Stimulated activated CD4-positive, alpha-beta T cell treated with anti-CD3 and anti-CD28 coated beads, Interleukin-1b, Interleukin-23, amount 100 ng/mL, for 48 hours (primary cell): ENCODE data around the gene RNASEH2A.
A peak's percentile ranks its signal among the peaks of the same experiment; 100 is the strongest.
"Not testable (repeated sequence)": the region's sequence is repeated elsewhere in the genome, so short reads cannot be mapped to it uniquely, and the experiment has no call there.

ENCODE experiments used
- DNase-seq: peaks from one replicate; pipeline ENCODE4 v3.0.0-alpha.2; 2020

RNASEH2A gene

DNA sequence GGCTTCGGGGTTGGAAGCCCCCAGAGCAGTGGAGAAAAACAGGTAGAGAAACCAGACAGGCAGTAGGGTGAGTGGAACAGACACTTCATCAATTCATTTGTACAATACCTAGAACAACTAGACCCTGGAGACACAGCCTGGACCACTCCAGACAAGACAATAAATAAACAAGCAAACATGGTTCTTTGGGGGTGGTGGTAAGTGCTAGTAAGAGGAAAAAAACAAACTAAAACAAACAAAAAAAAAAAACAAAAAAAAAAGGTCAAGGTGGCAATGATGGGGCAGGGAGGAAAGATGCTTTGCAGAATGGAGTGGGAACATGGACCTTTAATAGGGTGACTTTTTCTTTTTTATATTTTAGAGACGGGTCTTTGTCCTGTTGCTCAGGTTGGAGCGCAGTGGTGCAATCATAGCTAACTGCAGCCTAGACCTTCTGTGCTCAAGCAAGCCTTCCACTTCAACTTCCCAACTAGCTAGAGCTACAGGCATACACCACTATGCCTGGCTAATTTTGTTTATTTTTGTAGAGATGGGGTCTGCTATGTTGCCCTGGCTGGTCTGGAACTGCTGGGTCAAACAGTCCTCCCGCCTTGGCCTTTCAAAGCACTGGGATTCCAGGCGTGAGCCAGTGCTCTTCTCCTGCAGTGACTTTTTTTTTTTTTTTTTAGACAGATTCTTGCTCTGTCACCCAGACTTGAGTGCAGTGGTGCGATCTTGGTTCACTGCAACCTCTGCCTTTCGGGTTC is 12.0 kb upstream of the RNASEH2A start:
- DNase-seq: no peak

DNA sequence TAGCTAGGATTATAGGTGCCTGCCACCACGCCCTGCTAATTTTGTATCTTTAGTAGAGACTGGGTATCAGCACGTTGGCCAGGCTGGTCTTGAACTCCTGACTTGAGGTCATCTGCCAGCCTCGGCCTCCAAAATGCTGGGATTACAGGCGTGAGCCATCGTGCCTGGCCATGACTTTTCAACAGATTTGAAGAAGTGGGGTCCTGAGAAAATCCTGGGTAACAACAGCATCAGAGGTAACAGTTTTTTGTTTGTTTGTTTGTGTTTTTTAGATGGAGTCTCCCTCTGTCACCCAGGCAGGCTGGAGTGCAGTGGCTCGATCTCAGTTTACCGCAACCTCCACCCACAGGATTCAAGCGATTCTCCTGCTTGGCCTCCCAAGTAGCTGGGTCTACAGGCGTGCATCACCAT is 11.4 kb upstream of the RNASEH2A start:
- no peak for DNase-seq

DNA sequence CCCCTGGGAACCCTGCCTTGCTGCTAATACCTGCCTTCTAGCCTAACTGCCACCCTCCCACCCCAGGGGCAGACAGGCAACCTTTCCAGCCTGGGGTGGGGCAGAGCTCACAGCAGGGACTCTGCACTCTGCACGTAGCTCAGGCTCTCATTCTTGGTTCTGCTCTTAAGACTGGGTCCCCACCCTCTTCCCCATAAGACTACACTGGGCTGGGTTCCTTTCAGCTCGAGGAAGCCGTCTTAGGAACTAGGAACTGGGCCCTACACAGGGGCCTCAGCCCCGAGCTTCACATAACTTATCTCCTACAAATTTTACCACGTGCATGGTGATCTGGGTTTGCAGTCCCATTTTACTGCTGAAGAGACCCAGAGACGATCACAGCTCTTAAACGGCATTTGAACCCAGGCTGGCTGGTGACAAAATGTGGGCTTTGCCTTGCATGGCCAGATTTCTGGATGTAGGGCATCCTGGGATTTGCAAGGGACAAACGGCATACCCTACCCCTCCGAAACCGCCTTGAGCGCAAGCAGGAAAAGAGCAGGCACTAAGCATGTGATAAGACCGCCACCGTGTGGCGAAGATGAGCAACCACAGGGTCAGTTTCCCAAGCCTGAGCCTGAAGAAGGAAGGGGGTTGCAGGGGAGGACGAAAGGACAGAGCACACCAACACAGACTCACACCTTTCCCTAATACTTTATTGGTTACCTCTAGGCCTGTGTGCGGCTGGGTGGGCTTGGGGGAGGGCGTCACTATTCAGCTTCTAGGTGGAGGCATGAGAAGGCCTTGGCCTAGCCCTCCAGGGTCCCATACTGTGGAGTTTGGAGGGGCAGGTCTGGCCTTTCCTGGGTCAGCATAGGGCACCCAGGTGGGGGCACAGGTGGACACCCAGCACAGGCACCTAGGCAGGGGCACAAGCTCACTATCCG is 10.0 kb upstream of the RNASEH2A start:
- DNase-seq: peak; percentile 74

DNA sequence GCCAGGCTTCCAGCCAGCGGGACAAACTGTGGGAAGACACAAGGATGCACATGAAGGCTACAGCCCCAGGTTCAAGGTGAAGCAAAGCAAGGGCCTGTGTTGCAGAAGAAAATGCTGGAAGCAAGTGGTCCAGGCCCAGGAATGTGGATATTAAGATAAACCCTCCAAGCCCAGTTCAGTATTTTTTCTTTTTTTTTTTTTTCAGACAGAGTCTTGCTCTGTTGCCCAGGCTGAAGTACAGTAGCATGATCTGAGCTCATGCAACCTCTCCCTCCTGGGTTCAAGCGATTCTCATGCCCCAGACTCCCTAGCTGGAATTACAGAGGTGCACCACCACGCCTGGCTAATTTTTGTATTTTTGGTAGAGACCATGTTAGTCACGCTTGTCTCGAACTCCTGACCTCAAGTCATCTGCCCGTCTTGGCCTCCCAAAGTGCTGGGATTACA is 9.2 kb upstream of the RNASEH2A start:
- DNase-seq: no peak

DNA sequence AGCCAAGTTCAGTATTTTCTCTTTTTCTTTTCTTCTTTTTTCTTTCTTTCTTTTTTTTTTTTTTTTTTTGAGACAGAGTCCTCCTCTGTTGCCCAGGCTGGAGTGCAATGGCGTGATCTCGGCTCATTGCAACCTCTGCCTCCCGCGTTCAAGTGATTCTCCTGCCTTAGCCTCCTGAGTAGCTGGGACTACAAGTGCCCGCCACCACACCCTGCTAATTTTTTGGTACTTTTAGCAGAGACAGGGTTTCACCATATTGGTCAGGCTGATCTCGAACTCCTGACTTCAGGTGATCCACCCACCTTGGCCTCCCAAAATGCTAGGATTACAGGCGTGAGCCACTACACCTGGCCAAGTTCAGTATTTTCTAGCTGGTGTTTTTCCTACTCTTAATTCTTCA is 8.8 kb upstream of the RNASEH2A start:
- DNase-seq: not testable (repeated sequence)

DNA sequence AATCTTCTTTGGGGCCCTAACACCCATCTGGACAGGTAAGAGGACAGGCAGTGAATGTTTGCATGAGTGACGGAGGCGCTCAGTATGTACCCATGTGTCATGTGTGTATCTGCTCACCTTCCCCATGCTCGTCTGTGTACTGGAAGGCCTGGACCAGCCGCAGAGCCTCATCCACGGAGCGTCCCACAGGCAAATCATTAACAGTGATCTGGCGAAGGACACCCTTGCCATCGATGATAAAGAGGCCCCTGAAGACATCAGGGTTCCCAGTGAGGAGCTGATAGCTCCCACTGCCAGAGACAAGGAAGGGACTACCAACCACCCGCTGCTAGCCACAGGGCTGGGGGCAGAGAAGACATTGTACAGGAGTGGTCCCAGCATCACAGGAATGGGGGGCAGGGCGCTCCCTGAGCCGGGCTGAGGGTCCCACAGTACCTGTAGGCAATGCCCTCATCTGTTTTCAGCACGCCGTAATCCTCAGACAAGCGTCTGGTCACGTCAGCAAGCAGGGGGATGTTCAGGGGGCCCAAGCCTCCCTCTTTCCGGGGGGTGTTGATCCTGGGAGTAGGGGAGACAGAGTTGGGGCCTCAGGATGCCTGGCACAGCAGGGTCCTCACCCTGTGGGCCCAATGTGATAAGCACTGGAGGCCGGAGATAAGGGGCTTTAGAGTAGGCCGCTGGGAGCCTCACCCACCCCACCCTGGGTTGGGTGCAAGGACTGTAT is 6.5 kb upstream of the RNASEH2A start:
- no peak for DNase-seq

DNA sequence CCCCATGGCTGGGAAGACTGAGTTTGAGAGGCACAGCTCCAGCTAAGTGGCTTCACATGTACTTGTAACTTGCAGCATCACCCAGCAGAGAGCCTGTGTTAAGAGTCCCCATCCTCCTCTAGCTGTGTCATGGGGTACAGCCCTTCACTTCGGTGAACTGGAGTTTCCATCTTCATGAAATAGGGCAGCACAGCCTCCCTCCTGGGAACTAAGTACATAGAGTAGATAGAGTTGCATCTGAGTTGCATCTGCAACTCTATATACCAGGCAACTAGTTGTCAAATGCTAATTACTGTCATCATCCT is 6.0 kb upstream of the RNASEH2A start:
- no peak for DNase-seq

DNA sequence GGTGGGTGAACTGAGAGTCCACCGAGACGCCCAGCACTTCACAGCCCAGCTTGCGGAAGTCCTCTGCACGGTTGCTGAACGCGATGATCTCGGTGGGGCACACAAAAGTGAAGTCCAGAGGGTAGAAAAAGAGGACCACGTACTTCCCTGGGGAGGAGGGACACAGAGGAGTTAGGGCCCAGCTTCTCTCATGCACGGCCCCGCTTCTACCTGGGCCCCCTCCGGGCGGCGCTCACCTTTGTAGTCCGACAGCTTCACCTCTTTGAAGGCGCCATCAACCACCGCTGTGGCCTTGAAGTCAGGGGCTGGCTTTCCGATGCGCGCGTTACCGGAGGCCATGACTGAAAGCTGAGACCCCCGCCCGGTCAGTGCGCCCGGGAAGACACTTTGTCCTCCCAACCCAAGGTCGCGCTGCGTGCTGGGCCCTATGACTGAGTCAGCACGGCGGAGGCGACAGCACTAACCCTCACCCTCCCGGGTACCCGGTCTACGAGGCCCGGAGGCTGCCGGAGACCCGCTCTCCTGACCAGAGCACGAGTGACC is 5.4 kb upstream of the RNASEH2A start:
- DNase-seq: peak; percentile 18

DNA sequence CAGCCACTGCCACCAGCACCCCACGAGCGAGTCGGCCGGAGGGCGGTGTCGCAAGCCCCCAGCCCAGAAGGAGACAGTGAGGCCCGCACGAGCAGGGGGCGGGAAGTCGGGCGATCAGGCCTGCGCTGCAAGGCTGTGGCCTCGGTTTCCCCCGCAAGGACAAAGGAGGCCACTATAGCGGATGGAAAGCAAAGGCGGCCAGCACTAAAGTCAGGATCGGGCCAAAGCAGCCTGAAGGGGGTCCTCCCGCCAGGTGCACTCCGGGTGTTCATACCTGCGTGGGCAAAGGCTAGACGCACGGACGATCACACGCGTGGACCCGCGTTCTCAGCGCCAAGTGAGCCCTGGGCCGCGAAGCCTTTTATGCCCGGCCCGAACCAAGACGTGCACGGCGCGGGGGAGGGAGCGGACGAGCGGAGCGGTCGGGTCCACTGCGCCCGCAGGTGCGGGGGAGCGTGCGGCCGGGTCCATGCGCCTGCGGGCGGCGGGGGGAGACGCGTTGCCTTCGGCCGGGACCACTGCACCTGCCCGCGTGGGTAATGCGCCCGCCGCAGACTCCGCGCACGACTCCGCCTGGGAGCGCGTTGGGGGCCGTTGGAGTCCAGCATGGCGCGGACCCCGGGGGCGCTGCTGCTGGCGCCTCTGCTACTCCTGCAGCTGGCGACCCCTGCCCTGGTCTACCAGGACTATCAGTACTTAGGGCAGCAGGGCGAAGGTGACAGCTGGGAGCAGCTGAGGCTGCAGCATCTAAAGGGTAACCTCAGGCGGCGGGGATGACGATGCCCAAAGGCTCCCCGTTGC is 4.7 kb upstream of the RNASEH2A start, which contains the start of the genes PRDX2 and THSD8:
Gene PRDX2, minus strand, starts transcription at position 335 of the 801 bp plus-strand sequence. CDS start 539 bp downstream, outside the sequence.
Gene THSD8, plus strand, starts transcription at position 604 of the 801 bp plus-strand sequence. Its CDS starts 3 bp downstream, at position 607.
- peak; percentile 83 for DNase-seq

DNA sequence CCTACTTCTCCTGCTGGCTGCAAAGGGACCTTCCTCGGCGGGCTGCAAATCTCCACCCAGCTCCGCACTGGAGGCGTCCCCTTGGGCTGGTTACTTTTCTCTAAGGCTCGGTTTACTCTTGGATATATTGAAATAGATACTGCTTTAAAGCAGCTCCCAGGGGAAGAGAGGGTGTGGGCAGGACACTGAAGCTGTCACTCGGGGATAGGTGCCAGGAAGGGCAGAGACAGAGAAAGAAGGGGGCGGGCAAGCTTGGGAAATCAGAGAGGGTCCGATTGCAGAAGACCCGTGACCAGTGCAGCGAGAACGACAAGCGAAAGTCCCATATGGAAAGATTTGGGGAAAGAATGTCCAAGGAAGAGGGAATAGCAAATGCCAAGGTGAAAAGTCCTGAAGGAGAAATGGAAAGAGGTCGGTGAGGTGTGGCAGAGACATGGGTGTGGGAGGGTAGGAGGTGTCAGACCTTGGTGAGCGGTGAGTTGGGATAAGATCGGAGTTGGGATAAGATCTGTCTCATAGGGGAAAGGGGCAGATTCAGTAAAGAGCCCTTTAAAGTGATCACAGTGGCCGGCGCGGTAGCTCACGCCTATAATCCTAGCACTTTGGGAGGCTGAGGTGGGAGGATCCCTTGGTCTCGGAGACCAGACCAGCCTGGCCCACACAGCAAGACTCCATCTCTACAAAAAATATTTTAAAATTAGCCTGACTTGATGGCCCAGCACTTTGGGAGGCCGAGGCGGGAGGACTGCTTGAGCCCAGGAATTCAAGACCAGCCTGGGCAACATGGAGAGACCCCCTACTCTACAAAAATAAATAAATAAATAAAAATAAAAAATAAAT is 3.9 kb upstream of the RNASEH2A start:
- DNase-seq: no peak

DNA sequence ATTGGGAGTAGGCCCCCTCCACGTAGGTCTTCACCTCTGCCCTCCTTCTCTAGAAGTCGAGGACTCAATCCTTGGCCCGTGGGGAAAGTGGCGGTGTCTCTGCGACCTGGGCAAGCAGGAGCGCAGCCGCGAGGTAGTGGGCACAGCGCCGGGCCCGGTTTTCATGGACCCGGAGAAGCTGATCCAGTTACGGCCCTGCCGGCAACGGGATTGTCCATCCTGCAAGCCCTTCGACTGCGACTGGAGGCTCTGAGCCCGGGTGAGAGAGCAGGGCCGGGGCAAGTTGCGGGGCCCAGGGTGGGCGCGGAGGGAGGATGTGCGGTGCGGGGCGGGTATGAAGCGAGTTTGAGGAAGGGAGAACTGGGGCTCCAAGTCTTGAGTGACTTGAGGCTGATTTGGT is 2.3 kb upstream of the RNASEH2A start:
- no peak for DNase-seq

DNA sequence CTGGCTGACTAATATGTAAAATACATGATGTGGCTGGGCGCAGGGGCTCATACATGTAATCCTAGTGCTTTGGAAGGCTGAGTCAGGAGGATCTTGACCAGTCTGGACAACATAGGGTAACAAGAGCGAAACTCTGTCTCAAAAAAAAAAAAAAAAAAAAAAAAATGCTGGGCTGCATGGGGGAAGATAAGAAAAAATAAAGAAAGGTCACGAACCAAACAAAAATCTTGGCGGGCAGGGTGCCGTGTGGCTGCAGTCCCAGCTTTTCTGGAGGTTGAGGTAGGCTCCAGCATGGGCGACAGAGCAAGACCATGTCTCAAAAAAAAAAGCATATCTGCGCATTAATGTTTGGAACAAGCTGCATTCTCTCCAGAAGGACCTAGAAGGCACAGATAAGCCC is 8.7 kb downstream of the RNASEH2A start:
- no peak for DNase-seq

DNA sequence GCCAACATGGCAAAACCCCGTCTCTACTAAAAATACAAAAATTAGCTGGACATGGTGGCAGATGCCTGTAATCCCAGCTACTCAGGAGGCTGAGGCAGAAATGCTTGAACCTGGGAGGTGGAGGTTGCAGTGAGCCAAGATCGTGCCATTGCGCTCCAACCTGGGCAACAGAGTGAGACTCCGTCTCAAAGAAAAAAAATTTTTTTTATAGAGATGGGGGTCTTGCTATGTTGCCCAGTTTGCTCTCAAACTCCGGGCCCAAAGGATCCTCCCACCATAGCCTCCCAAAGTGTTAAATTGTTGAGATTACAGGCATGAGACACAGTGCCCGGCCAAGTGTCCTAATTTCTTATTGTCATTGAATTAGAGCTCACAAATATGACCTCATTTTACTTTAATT is 10.8 kb downstream of the RNASEH2A start:
- not testable (repeated sequence) for DNase-seq

DNA sequence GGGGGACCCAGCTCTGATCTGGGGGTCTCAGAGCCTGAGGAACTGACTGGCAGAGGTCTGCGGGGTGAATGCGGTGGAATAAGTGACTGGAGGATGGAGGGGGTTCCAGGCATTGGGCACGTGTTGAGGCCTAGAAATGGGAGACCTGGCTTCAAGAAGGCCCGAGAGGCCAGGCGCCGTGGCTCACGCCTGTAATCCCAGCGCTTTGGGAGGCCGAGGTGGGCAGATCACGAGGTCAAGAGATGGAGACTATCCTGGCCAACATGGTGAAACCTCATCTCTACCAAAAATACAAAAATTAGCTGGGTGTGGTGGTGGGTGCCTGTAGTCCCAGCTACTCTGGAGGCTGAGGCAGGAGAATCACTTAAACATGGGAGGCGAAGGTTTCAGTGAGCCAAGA is 11.4 kb downstream of the RNASEH2A start:
- not testable (repeated sequence) for DNase-seq

DNA sequence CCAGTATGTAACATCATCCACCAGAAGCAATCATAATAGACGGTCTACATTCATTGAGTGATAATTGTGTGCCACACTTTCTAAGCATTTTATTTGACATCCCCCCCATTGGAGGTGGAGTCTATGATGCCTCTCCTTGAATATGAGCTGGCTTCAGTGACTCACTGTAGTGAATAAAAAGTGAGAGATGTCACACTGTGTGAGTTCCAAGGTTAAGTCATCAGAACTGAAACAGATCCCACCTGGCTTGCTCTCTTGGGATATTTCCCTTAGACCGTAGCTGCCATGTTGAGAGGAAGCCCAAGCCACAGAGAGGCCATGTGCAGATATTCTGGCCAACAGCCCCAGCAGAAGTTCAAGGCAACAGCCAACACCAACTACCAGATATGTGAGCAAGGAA is 15.4 kb downstream of the RNASEH2A start:
- DNase-seq: no peak

DNA sequence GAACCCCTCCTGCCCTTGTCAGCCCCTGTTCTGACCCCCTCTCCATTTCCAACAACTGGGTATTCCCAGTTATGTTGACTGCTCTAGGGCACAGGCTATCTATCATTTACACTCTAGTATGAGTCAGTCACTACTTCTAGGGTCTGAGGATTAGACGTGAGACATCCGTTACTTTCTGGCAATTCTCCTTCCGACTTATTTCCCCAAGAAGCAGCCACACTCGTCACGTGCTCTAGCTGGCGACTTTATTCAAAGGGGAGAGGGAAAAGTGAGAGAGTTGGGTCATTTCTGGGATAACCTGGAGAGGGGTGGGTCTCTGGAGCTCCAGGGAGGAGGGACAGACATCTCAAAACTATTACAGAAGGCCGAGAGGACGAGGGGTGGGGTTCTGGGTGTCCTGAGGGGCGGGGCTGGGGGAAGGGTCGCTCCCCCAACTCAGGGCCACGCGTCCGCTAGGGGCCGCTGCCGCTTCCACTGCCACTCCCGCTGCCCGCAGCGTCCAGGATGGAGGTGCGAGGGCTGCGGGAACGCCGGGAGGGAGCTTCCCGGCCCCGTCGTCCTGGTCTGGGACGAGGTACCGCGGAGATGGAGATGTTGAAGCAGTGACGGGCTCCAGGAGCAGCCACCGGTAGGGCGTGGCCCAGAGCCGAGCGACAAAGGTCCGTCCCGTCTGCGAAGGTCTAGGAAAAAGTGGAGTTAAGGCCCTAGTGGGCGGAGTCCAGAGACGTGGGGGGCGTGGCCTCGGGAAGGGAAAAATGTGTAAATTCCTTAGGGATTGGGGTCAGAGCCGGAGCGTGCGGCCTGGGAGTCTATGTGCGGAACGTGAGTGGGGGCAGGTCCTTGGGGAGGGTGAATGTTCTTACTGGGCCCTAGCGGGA is 19.1 kb downstream of the RNASEH2A start:
- no peak for DNase-seq

DNA sequence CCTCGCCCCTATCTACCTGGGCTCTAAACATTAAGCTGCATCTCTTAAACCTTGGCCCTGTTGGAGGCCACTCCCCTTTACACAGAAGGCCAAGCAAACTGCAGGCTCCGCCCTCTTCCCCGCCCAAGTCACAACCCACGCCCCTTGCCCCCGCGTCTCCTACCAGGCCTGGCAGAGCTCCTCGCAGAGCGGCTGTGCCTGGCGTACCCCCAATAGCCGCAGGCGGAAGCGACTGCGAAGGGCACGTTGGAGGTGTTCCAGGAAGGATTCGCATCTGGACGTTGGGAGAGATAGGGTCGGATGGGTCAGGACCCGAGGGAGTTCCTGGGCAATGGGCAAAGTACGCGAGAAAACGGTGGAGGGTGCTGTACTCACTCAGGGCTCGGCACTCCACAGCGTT is 22.1 kb downstream of the RNASEH2A start:
- DNase-seq: peak; percentile 48

DNA sequence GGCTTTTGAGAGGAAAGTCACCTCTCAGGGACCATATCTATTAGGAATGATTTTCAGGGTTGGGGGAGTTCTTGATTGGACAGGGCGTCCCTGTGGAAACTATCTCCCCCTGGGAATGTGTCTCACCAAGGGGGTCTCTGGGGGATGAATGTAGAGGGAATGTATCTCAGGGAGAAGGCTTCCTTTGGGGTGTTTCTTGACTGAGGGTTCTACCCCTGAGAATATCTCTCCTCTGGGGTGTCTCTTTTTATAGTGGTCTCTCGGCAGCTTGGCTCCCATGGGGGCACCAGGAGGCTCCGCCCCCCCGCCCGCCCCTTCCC is 27.0 kb downstream of the RNASEH2A start:
- DNase-seq: no peak

DNA sequence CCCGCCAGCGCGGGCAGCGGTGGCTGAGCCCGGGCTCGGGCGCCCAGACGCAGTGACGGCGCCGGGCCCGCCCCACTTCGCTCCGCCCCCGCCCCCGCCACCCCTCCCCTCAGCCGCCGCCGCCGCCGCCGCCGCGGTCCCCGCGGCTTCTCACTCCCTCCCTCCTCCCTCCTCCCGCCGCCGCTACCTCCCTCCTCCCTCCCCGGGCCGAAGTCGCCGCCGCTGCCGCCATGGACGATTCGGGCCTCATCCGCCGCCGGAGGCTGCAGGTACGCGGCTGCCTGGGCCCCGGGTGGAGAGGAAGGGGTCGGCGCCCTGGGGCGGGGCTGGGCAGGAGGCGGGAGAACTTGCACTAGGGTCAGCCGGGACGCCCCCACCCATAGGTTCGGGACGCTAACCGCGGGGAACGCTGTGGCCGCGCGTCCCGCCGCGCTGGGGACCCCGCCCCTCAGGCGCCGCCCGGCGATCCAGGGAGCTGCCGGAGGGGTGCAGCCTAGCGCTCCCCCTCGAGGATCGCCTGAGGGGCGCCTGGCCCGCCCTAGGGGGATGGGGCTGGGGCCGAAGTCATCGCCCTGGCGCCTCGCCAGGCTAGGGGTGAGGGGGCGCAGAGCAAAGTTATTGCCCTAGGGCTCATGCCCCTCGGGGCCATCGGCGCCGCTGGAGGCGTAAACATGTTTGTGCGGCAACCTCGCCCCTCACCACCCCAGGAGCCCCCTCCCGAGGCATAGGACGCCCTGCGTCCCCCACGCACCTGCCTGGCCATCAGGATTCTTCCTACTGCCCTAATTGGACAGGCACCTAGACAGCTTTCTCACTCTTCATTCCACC is 27.6 kb downstream of the RNASEH2A start:
- DNase-seq: peak; percentile 24
